Measurements from ENCODE around the gene FST. TPM values are rescaled to one million over a fixed set of nuclear protein-coding genes. Genes with fewer than 3 reads are reported as not detected.

FST gene
- total RNA-seq, 2 donors from 2014 or later: 3.9 to 12.6 TPM

GRCh38 chr5:53479590-53480415 lies 626 bp upstream of the FST start:
- DNase-seq (ENCODE audit: low spot score): no peak

DNA sequence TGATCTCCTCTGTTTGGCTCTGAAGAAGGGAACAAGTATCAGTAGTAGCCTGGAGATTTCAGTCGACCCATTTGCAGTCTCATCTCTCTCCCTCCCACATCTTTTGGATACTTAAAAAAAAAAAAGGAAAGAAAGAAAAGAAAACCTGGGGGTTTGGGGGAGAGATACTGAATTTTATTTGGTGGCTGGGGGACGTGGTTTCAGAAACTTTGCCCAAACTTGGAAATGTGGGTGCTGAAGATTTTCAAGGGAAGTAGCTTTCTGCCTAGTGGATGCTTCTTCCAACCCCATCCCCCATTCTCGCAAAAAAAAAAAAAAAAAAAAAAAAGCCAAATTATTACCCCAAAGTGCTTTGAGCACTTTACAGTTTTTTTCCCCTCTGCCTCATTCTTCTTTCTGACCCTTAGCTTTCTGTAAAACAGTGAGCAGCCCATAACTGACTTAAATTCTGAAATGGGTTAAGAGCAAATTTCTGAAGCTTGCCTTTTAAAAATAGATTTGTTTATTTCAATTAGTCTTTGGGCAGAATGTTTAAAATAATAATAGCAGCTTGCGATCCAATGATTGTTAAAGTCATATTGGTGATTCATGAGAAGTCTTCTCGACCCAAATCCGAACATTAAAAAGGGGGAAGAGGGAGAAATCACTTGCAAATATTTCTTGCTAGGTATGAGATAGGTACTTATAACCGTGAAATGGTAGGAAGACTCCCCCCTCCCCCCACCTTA lies 894 bp downstream of the FST start:
- H3K27ac ChIP-seq: peak overlapping the region; percentile 46 to 67
- H3K4me1 ChIP-seq (ENCODE audit: control insufficient read depth in 1 of 2, low read depth in 2 of 2): peaks cover 0 to 24% of the 10 kb centered on the region in 2 donors
- H3K9me3 ChIP-seq: no peaks in the 10 kb centered on the region
- DNase-seq (ENCODE audit: low spot score) (no peak), ATAC-seq (ENCODE audit: insufficient number of reproducible peaks, low FRiP score, low read depth) (no peak)
- TF ChIP-seq, protein P1, sequence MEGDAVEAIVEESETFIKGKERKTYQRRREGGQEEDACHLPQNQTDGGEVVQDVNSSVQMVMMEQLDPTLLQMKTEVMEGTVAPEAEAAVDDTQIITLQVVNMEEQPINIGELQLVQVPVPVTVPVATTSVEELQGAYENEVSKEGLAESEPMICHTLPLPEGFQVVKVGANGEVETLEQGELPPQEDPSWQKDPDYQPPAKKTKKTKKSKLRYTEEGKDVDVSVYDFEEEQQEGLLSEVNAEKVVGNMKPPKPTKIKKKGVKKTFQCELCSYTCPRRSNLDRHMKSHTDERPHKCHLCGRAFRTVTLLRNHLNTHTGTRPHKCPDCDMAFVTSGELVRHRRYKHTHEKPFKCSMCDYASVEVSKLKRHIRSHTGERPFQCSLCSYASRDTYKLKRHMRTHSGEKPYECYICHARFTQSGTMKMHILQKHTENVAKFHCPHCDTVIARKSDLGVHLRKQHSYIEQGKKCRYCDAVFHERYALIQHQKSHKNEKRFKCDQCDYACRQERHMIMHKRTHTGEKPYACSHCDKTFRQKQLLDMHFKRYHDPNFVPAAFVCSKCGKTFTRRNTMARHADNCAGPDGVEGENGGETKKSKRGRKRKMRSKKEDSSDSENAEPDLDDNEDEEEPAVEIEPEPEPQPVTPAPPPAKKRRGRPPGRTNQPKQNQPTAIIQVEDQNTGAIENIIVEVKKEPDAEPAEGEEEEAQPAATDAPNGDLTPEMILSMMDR (IDR thresholded peaks at IDR 0.05): no peak
- H3K27me3 ChIP-seq (replicated peaks; ENCODE audit: insufficient read depth): no peaks in the 10 kb centered on the region
- peak overlapping the region; percentile 96 for H3K4me3 ChIP-seq
- H3K36me3 ChIP-seq: no peaks in the 10 kb centered on the region

More at GRCh38 chr5:53479590-53480415, 626 bp upstream of the FST start:
- ATAC-seq (ENCODE audit: insufficient number of reproducible peaks, low FRiP score, low read depth): peak; percentile 13
- Histone ChIP-seq H3K4me3 (peak overlapping the region; percentile 96), H3K27ac (peak overlapping the region; percentile 49 to 67), H3K9me3 (no peaks in the 10 kb centered on the region), H3K4me1 (ENCODE audit: control insufficient read depth in 1 of 2, low read depth in 2 of 2) (peaks cover 0 to 24% of the 10 kb centered on the region in 2 donors), H3K36me3 (no peaks in the 10 kb centered on the region), H3K27me3 (replicated peaks; ENCODE audit: insufficient read depth) (no peaks in the 10 kb centered on the region)
- TF ChIP-seq, protein P1 (IDR thresholded peaks at IDR 0.05): no peak

DNA sequence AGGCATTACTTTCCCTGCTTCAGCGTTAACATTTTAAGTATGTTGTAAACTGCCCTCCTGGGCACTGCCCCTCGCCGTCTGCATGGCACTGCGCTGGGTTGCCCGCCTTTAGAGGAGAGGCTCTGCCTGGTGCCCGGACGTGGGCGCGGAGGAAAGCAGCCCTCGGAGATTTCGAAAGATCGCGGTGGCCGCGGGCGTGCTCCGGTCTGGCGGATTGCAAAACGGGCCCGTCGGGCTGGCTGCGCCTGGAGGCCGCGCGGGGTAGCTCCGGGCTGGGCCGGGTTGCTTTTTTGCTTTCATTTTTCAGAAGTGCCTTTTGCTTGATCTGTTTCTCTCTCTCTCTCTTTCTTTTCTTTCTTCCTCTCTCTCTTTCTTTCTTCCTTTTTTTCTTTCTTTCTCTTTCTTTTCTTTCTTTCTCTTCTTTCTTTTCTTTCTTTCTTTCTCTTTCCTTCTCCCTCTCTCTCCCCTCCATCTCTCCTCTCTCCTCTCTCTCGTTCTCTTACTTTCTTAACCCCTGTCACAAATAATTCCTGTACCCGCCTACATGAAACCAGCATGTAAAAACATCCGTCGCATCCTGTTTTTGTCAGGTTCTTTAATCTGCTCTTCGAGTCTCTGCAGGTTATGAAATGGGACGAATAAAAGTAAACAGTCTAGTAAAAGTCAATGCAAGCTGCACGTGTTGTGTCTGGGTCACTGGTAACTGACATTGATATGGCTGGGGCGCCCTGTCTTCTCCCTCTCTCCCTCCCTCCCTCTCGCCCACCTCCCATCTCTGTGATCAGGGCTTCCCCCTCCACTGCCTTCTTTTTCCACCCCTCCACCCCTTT lies 1.7 kb downstream of the FST start:
- Histone ChIP-seq H3K4me1 (ENCODE audit: control insufficient read depth in 1 of 2, low read depth in 2 of 2) (peaks cover 0 to 24% of the 10 kb centered on the region in 2 donors), H3K36me3 (no peaks in the 10 kb centered on the region), H3K27me3 (replicated peaks; ENCODE audit: insufficient read depth) (no peaks in the 10 kb centered on the region), H3K4me3 (peak overlapping the region; percentile 96), H3K9me3 (no peaks in the 10 kb centered on the region), H3K27ac (peak overlapping the region; percentile 52 to 67)
- DNase-seq (ENCODE audit: low spot score): peak; percentile 11
- ATAC-seq (ENCODE audit: insufficient number of reproducible peaks, low FRiP score, low read depth): no peak
- TF ChIP-seq, protein P1 (IDR thresholded peaks at IDR 0.05): peak; percentile 60

DNA sequence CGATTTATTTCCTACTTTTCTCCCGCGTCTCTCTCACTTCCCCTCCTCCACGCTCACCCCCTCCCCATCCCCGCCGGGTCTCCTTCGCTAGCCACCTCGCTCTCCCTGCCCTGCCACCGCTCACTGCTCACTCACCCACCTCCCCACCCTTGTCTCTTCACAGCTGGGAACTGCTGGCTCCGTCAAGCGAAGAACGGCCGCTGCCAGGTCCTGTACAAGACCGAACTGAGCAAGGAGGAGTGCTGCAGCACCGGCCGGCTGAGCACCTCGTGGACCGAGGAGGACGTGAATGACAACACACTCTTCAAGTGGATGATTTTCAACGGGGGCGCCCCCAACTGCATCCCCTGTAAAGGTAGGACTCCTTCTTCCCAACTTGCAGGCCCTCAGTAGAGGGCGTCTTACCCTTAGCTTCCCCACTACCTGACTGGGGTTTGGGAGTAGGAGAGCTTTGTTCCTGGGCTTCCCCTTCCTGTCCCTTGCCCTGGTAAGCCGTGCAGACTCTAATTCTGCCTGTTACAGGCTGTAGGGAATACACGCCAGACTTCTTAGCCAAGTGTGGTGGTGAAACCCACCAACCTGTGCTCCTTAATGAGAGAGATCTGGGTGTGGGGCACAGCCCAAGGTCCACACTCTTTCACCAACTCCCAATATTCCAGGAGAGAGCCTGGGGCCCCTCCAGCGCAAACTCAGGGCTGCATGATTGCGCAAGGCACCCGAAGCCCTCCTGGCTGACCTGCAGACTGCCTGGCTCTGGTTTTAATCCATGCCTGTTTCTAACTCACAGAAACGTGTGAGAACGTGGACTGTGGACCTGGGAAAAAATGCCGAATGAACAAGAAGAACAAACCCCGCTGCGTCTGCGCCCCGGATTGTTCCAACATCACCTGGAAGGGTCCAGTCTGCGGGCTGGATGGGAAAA lies 2.5 kb downstream of the FST start:
- ATAC-seq (ENCODE audit: insufficient number of reproducible peaks, low FRiP score, low read depth): no peak
- no peak for DNase-seq (ENCODE audit: low spot score)
- Histone ChIP-seq H3K27ac (peak overlapping the region; percentile 32 to 67), H3K9me3 (no peaks in the 10 kb centered on the region), H3K36me3 (no peaks in the 10 kb centered on the region), H3K27me3 (replicated peaks; ENCODE audit: insufficient read depth) (no peaks in the 10 kb centered on the region), H3K4me3 (peak overlapping the region; percentile 96), H3K4me1 (ENCODE audit: control insufficient read depth in 1 of 2, low read depth in 2 of 2) (peaks cover 0 to 24% of the 10 kb centered on the region in 2 donors)
- TF ChIP-seq, protein P1 (IDR thresholded peaks at IDR 0.05): no peak

Data from thoracic aorta (tissue), 2 donors.